SHP77 treated with DMSO at 0.1 percent for 48 hours (cell line): ENCODE data around the gene BAIAP3.

Experiments
- DNase-seq: peaks from one replicate; lab custom pipeline; 2025; lab: John Stamatoyannopoulos, UW

BAIAP3 gene

GRCh38 chr16:1348441-1348840, 15.0 kb downstream of the BAIAP3 start:
- no peak for DNase-seq

GRCh38 chr16:1348926-1349325, 15.5 kb downstream of the BAIAP3 start:
- DNase-seq: no peak

GRCh38 chr16:1349351-1349750, 15.9 kb downstream of the BAIAP3 start:
- DNase-seq: no peak

GRCh38 chr16:1349951-1350350, 16.5 kb downstream of the BAIAP3 start:
- no peak for DNase-seq

GRCh38 chr16:1350691-1351090, 17.2 kb downstream of the BAIAP3 start:
- no peak for DNase-seq

GRCh38 chr16:1351215-1351581, 17.8 kb downstream of the BAIAP3 start:
- DNase-seq: no peak

GRCh38 chr16:1351582-1352362, 18.3 kb downstream of the BAIAP3 start, which contains the start of the genes GNPTG and TSR3:
TSS of gene GNPTG (plus strand) at chr16:1351931. CDS start at chr16:1351966, 35 bp downstream.
TSS of gene TSR3 (minus strand) at chr16:1351878. CDS start at chr16:1351804, 74 bp downstream.
- DNase-seq: no peak

GRCh38 chr16:1354815-1355540, 21.5 kb downstream of the BAIAP3 start:
- DNase-seq: no peak

- no peak for DNase-seq
Observed at GRCh38 chr16:1355591-1355990, 22.1 kb downstream of the BAIAP3 start.

- no peak for DNase-seq
Observed at GRCh38 chr16:1356061-1356900, 22.8 kb downstream of the BAIAP3 start.

GRCh38 chr16:1357906-1358566, 24.6 kb downstream of the BAIAP3 start:
- no peak for DNase-seq

- no peak for DNase-seq
Observed at GRCh38 chr16:1361685-1362360, 28.4 kb downstream of the BAIAP3 start.

GRCh38 chr16:1362807-1363206, 29.4 kb downstream of the BAIAP3 start:
- no peak for DNase-seq

- DNase-seq: no peak
Observed at GRCh38 chr16:1363501-1364041, 30.1 kb downstream of the BAIAP3 start.

- DNase-seq: no peak
Observed at GRCh38 chr16:1364510-1364909, 31.1 kb downstream of the BAIAP3 start.

GRCh38 chr16:1366060-1366711, 32.7 kb downstream of the BAIAP3 start:
- DNase-seq: no peak

GRCh38 chr16:1366712-1367299, 33.4 kb downstream of the BAIAP3 start:
- DNase-seq: no peak

GRCh38 chr16:1367486-1368174, 34.2 kb downstream of the BAIAP3 start:
- no peak for DNase-seq
